HG02852 (cell line): ENCODE data around the gene SH3BGR.

Experiments used
- ATAC-seq: cut with Tn5 transposase; IDR thresholded peaks from one replicate; pipeline ENCODE4 v1.9.1; 2021; ENCODE audit warnings: mild to moderate bottlenecking, moderate library complexity; ENCODE audit not compliant: unreplicated experiment

Gene SH3BGR

GRCh38 chr21:39454949-39455668 lies 3.3 kb downstream of the SH3BGR start:
- ATAC-seq = no peak

DNA sequence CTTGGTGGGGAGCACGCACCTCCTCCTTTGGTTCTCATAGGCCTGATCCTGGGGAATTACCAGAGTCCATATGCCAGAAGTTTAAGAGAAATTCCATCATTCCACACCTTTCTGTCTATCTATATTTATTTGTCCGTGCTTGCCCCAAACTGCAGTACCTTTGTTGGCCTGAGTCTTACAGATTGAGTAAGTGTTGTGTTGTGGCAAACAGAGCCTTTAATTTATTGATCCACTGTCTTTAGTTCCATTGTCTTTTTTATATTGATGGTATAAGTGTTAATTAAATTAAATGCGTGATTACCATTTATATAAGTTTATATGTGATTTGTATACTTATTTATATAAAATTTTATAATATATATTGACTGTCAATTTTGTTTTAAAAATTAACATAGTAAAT lies 4.9 kb downstream of the SH3BGR start:
- ATAC-seq = no peak

- peak; percentile 57 for ATAC-seq
These were observed 9.6 kb downstream of the SH3BGR start for GRCh38 chr21:39461419-39461818.

- ATAC-seq = no peak
These were observed 11.5 kb downstream of the SH3BGR start for GRCh38 chr21:39463308-39463707.

DNA sequence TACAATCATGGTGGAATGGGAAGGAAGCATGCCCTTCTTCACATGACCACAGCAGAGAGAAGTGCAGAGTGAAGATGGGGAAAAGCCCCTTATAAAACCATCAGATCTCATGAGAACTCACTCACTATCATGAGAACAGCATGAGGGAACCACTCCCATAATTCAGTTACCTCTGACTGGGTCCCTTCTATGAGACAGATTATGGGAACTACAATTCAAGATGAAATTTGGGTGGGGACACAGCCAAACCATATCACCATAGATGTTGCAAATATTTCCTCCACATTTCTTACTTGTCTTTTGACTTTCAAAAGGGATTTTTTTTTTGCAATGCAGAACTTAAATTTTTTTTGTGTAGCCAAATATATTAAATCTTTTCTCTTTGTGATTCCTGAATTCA lies 14.8 kb downstream of the SH3BGR start:
- no peak for ATAC-seq

DNA sequence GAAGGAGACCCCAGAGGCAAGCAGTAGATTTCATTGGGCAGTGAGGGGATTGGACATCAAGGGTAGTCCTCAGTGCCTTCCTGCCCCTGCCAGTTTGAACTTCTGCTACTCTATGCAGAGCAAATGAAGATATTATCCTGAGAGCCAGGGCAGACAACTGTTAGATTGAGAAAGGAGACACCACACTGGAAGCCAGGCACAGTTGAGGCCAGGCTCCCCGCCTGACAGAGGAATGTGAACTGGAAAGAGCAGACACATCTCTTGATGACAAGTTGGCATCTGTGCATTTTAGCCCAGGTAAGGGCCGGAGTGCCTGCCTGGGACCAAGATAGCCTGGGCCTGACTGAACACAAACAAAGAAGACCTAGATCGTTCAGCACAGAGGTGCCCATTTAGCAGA lies 16.0 kb downstream of the SH3BGR start:
- ATAC-seq = no peak

GRCh38 chr21:39468559-39468958 lies 16.8 kb downstream of the SH3BGR start:
- ATAC-seq = no peak

DNA sequence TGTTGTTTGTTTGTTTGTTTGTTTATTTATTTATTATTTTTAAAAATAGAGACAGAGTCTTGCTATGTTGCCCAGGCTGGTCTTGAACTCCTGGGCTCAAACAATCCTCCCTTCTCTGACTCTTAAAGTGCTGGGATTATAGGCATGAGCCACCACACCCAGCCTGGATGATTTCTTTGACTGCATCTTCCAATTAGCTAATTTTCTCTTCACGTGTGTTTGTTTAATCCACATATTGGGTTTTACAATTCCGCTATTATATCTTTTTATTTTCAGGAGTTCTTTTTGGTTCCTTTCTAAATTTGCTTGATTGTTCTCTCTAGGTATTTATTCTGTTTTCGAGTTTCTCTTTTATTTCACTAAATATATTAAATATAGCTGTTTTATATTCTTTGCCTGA lies 19.8 kb downstream of the SH3BGR start:
- ATAC-seq = no peak

DNA sequence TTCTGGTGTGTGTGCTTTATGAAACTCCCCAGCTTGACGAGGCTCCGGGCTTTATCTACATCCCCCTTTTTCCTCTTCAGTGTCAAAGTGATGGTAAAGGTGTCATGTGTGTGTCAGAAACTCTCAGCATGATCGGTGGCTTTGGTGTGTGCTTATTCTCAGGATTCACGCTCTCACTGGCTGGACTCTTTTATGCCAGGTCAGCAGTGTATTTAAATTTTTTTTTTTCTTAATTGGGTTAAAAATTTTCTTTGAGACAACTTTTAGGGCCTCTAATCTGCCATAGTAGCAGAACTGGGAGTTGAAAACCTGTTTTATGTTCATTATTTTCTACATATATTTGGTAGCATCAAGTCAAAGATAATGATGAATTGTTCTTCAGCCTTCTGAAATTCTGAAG lies 21.0 kb downstream of the SH3BGR start:
- no peak for ATAC-seq

DNA sequence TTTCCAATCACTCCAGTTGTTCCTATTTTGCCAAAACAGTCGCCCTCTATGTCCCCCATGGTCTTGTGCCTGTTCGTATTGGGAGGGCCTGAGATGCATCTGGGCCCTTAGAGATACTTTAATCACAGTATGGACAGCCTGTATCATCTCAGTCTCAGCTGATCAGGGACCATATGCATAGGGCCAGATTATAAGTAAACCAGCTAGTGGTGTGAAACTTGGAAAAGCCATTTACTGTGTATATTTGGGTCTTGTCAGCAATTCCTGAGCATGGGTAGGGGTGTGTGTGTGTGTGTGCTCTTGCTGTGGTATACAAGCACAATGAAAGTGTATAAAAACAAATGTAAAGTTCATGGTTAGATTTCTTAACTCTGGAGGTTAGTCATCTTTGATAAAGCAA lies 22.8 kb downstream of the SH3BGR start:
- no peak for ATAC-seq

GRCh38 chr21:39479164-39479813 lies 27.5 kb downstream of the SH3BGR start:
- ATAC-seq = no peak

GRCh38 chr21:39479814-39480182 lies 28.0 kb downstream of the SH3BGR start:
- ATAC-seq = no peak

- ATAC-seq = no peak
These were observed 28.5 kb downstream of the SH3BGR start for GRCh38 chr21:39480271-39480670.

DNA sequence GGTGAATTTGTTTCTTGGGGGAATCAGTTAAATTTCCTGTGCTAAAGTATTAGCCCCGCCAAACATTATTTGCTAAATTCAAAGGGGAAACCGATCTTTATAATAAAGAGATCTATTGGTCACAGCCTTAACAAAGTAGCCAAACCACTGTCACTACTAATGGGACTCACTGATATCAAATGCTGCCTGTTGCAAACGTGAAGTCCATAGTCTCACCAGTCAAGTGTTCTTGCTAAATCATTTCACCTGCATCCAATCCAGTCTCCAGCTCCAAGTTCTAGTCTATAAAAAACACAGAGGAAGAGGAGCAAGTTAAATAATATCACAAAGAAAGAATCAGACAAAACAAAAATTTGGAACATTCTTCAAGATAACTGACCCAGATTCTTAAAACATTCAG lies 30.1 kb downstream of the SH3BGR start:
- no peak for ATAC-seq

GRCh38 chr21:39483917-39484316 lies 32.1 kb downstream of the SH3BGR start:
- no peak for ATAC-seq

GRCh38 chr21:39484711-39485276 lies 33.0 kb downstream of the SH3BGR start:
- no peak for ATAC-seq

DNA sequence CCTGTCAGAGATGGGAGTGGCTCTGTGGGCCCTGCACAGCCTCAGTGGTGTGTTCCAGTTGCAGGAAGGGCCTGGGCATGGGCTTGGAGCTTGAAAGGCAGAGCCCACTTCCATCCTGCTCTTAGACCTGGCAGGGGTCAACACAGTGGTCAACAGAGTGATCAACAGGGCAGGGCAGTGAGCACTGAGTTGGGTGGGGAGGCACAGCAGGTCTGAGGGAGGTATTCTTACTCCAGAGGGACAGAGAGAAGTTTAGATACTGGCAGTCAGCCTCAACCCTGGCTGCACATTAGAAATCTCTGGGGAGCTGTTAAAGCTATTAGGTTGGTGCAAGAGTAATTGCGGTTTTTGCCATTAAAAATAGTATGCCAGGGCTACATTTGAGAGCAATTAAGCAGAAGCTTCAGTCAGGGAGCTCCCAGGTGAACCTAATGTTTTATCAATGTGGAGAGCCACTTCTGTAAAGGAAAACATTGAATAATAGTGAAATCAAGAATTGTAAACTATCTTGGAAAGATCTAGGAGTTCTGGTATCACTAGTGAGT lies 37.7 kb downstream of the SH3BGR start:
- ATAC-seq = no peak

DNA sequence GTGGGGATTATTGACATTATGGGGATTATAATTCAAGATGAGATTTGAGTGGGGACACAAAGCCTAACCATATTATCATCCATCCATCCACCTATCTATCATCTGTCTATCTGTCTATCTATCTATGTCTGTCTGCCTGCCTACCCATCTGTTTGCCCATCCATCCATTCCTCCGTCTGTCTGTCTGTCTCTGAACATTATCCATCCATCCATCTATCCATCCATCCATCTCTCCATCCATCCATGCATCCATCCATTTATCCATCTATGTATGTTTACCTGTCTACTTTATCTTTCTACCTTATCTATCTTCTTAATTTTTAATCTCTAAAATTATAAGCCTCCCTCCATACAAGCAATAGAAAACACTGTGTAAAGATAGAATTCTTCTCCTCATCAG lies 47.4 kb downstream of the SH3BGR start:
- no peak for ATAC-seq

GRCh38 chr21:39502631-39503030 lies 50.9 kb downstream of the SH3BGR start:
- ATAC-seq = no peak

- no peak for ATAC-seq
These were observed 51.5 kb downstream of the SH3BGR start for GRCh38 chr21:39503123-39503762.

DNA sequence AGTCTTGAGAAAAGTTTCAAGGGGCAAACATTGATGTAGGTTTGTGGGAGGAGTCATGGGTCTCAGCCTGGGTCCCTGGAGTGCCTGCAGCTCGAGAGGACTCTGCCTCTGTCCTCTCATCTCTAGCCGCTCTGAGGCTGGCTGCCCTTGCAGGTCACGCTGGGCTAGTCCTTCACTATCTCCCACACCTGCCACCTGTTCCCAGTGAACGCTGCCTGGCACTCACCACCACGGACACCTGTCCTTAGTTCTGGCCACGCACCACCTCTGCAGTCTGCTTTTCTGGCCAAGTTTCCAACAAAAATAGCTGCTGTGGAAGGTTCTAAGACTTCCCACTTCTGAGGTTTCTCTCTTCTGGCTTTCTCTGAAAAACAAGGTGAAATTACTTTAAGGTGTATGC lies 52.5 kb downstream of the SH3BGR start:
- ATAC-seq = no peak

DNA sequence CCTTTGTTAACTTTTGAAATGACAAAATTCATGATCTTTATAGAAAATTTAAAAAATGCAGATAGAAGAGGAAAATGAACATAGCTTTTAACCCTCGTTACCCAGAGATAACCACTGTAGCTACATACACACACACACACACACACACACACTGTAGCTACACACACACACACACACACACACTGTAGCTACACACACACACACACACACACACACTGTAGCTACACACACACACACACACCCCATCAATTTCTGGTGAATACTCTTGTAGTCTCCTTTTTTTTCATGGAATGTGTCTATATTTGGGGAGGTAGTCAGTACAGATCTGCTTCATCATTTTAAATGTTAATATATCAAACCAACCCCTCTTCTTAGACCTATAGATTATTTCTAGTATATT lies 58.5 kb downstream of the SH3BGR start:
- no peak for ATAC-seq
